HEK293 (cell line): ENCODE data around the gene KCNE1.

Source experiments
- CTCF ChIA-PET: fragments of 350-600 bp; formaldehyde crosslinking; extraction: SDS; loops from one replicate; lab custom pipeline; 2021; ENCODE audit warnings: antibody characterized with exemption; lab: Yijun Ruan, JAX
- POLR2A ChIA-PET: fragments of 300-600 bp; formaldehyde crosslinking; extraction: SDS; loops from one replicate; lab custom pipeline; 2020; ENCODE audit warnings: antibody characterized with exemption, inconsistent platforms; lab: Yijun Ruan, JAX
- H3K27ac ChIP-seq: fragments of 200-500 bp; sonication (Bioruptor generic); 2 replicates; pipeline ENCODE4 v1.5.1; 2014; ENCODE audit warnings: low read depth, low read length, control low read depth, inconsistent platforms; ENCODE audit errors: extremely low read depth
- H3K36me3 ChIP-seq, 2 experiments: fragments of 200-500 bp in 1 of 2; sonication (Bioruptor generic) in 1 of 2; 1 replicate in 1 of 2; 2 replicates in 1 of 2; pipeline ENCODE4 v1.5.1; 2014 to 2017; ENCODE audit warnings: inconsistent platforms in 2 of 2, low read length in 2 of 2; ENCODE audit not compliant: control insufficient read depth in 2 of 2, insufficient read depth in 1 of 2
- H3K4me1 ChIP-seq: fragments of 200-500 bp; sonication (Bioruptor generic); 2 replicates; pipeline ENCODE4 v1.5.1; 2014; ENCODE audit warnings: mild to moderate bottlenecking, low read length, inconsistent platforms; ENCODE audit not compliant: control insufficient read depth, insufficient read depth
- H3K4me3 ChIP-seq: 2 replicates; pipeline ENCODE4 v1.5.1; 2011; ENCODE audit warnings: low read depth, mild to moderate bottlenecking, control low read depth, low read length, moderate library complexity
- H3K9me3 ChIP-seq: fragments of 200-500 bp; sonication (Bioruptor generic); 2 replicates; pipeline ENCODE4 v1.5.1; 2014; ENCODE audit warnings: low read depth, low read length, inconsistent platforms; ENCODE audit not compliant: control insufficient read depth, insufficient read depth
- GLI4 ChIP-seq: fragments of 450-650 bp; formaldehyde crosslinking; IDR thresholded peaks from 2 replicates; pipeline ENCODE4 v1.5.1; 2016; ENCODE audit warnings: missing biosample characterization, missing genetic modification characterization
- GLIS1 ChIP-seq: fragments of 450-650 bp; formaldehyde crosslinking; IDR thresholded peaks from 2 replicates; pipeline ENCODE4 v1.5.1; 2016; ENCODE audit warnings: missing biosample characterization, missing genetic modification characterization
- SP7 ChIP-seq: fragments of 450-650 bp; formaldehyde crosslinking; IDR thresholded peaks from 2 replicates; pipeline ENCODE4 v1.5.1; 2016; ENCODE audit warnings: missing biosample characterization, missing genetic modification characterization
- YY1 ChIP-seq: fragments of 450-650 bp; formaldehyde crosslinking; IDR thresholded peaks from 2 replicates; pipeline ENCODE4 v1.5.1; 2018; ENCODE audit warnings: missing biosample characterization, missing genetic modification characterization
- ZBTB48 ChIP-seq: fragments of 450-650 bp; formaldehyde crosslinking; IDR thresholded peaks from 2 replicates; pipeline ENCODE4 v1.5.1; 2016; ENCODE audit warnings: missing biosample characterization, missing genetic modification characterization
- ZNF112 ChIP-seq: fragments of 450-650 bp; formaldehyde crosslinking; IDR thresholded peaks from 2 replicates; pipeline ENCODE4 v1.5.0; 2017; ENCODE audit warnings: missing biosample characterization, missing genetic modification characterization
- ZNF175 ChIP-seq: fragments of 450-650 bp; formaldehyde crosslinking; IDR thresholded peaks from 2 replicates; pipeline ENCODE4 v1.5.1; 2016; ENCODE audit warnings: missing biosample characterization, missing genetic modification characterization
- ZNF26 ChIP-seq: fragments of 450-650 bp; formaldehyde crosslinking; IDR thresholded peaks from 2 replicates; pipeline ENCODE4 v1.5.1; 2016; ENCODE audit warnings: missing biosample characterization, missing genetic modification characterization
- ZNF266 ChIP-seq: fragments of 450-650 bp; formaldehyde crosslinking; IDR thresholded peaks from 2 replicates; pipeline ENCODE4 v1.5.1; 2016; ENCODE audit warnings: missing biosample characterization, missing genetic modification characterization, low read depth
- ZNF473 ChIP-seq: fragments of 450-650 bp; formaldehyde crosslinking; IDR thresholded peaks from 2 replicates; pipeline ENCODE4 v1.5.1; 2017; ENCODE audit warnings: missing biosample characterization, missing genetic modification characterization
- ZNF48 ChIP-seq: fragments of 450-650 bp; formaldehyde crosslinking; IDR thresholded peaks from 2 replicates; pipeline ENCODE4 v1.5.1; 2016; ENCODE audit warnings: missing biosample characterization, missing genetic modification characterization
- ZNF558 ChIP-seq: fragments of 450-650 bp; formaldehyde crosslinking; IDR thresholded peaks from 2 replicates; pipeline ENCODE4 v1.5.1; 2016; ENCODE audit warnings: missing biosample characterization, missing genetic modification characterization
- ZNF692 ChIP-seq: fragments of 450-650 bp; formaldehyde crosslinking; IDR thresholded peaks from 2 replicates; pipeline ENCODE4 v1.5.1; 2016; ENCODE audit warnings: missing biosample characterization, missing genetic modification characterization
- ZNF701 ChIP-seq: fragments of 450-650 bp; formaldehyde crosslinking; IDR thresholded peaks from 2 replicates; pipeline ENCODE4 v1.5.1; 2016; ENCODE audit warnings: missing biosample characterization, missing genetic modification characterization
- ZNF830 ChIP-seq: fragments of 450-650 bp; IDR thresholded peaks from 2 replicates; pipeline ENCODE4 v1.5.0; 2018; ENCODE audit warnings: missing biosample characterization, missing genetic modification characterization, low read depth, mild to moderate bottlenecking, moderate library complexity
- TF ChIP-seq, protein P1 (sequence below): fragments of 450-650 bp; formaldehyde crosslinking; IDR thresholded peaks from 2 replicates; pipeline ENCODE4 v1.5.1; 2016; ENCODE audit warnings: missing biosample characterization, missing genetic modification characterization
- TF ChIP-seq, protein P2 (sequence below): fragments of 450-650 bp; formaldehyde crosslinking; IDR thresholded peaks from 2 replicates; pipeline ENCODE4 v1.5.1; 2016; ENCODE audit warnings: missing biosample characterization, missing genetic modification characterization
- TF ChIP-seq, protein P3 (sequence below): fragments of 450-650 bp; formaldehyde crosslinking; IDR thresholded peaks from 2 replicates; pipeline ENCODE4 v1.5.1; 2017; ENCODE audit warnings: missing biosample characterization, missing genetic modification characterization
- TF ChIP-seq, protein P4 (sequence below): fragments of 450-650 bp; formaldehyde crosslinking; IDR thresholded peaks from 2 replicates; pipeline ENCODE4 v1.5.1; 2016; ENCODE audit warnings: missing biosample characterization, missing genetic modification characterization
- TF ChIP-seq, protein P5 (sequence below): fragments of 450-650 bp; formaldehyde crosslinking; IDR thresholded peaks from 2 replicates; pipeline ENCODE4 v1.5.1; 2016; ENCODE audit warnings: missing biosample characterization, missing genetic modification characterization

The KCNE1 gene

DNA sequence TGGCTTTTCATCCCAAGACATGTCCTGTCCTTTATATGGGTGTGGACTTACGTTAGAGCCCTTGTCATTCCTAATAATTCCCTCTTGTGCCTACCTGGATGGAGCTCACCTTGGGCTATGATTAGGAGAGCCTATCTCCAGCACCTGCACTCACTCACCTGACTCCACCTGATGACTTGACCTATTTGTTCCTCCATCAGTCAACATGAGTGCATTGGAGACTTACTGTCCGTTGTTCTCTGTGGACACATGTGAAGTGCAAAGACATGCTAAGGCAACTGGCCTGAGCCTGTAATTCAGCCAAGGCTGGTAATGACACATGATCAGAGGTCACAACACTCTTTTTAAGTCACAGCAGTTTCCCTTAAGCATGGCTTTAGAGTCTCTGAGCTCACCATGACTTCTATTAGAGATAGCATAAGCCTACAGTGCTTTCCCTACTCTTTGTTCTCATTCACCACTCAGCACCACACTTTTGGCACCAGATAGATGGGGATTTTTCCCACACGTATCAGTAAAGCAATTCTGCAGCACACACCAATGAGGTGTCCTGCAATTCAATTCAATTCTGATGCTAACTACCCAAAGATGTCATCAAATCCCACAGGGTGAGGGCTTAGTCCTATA is 9.4 kb downstream of the KCNE1 start:
- ChIA-PET CTCF (no interaction called here), POLR2A (no interaction called here)
- no peaks in the 10 kb centered on the region for H3K36me3 ChIP-seq

DNA sequence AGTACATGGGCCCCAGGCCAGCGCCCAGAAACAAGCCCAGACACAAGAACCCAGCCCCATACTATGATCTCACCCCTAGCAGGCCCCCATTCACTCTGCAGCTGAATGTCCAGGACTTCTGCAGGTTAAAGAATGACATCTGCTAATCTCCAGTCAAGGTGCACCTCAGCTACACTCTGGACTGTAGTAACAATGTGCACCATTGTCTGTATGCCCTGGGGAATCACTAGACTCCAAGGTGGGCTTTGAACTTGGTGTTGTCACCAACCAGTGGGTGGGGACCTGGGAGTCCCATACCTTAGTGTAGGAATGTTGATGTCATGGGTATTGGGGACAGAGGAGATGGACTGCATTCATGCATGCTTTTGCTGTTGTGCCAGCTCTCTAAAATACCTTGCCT is 10.3 kb downstream of the KCNE1 start:
- Histone ChIP-seq H3K4me1 (no peaks in the 10 kb centered on the region), H3K36me3 (no peaks in the 10 kb centered on the region), H3K9me3 (no peaks in the 10 kb centered on the region), H3K27ac (no peak overlapping the region), H3K4me3 (no peak overlapping the region)
- ChIA-PET POLR2A (no interaction called here), CTCF (interaction anchor here (1.5 kb wide), 1 partner anchor 9 kb away, joined by 5 read pairs; no protein-coding TSS in a partner anchor)
- TF ChIP-seq, protein P1, sequence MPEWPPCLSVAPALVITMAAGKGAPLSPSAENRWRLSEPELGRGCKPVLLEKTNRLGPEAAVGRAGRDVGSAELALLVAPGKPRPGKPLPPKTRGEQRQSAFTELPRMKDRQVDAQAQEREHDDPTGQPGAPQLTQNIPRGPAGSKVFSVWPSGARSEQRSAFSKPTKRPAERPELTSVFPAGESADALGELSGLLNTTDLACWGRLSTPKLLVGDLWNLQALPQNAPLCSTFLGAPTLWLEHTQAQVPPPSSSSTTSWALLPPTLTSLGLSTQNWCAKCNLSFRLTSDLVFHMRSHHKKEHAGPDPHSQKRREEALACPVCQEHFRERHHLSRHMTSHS (tag by site-specific recombination) = no peak
- TF ChIP-seq GLIS1 (tag by site-specific recombination) = no peak
- TF ChIP-seq SP7 (tag by site-specific recombination) = no peak
- TF ChIP-seq, protein P2, sequence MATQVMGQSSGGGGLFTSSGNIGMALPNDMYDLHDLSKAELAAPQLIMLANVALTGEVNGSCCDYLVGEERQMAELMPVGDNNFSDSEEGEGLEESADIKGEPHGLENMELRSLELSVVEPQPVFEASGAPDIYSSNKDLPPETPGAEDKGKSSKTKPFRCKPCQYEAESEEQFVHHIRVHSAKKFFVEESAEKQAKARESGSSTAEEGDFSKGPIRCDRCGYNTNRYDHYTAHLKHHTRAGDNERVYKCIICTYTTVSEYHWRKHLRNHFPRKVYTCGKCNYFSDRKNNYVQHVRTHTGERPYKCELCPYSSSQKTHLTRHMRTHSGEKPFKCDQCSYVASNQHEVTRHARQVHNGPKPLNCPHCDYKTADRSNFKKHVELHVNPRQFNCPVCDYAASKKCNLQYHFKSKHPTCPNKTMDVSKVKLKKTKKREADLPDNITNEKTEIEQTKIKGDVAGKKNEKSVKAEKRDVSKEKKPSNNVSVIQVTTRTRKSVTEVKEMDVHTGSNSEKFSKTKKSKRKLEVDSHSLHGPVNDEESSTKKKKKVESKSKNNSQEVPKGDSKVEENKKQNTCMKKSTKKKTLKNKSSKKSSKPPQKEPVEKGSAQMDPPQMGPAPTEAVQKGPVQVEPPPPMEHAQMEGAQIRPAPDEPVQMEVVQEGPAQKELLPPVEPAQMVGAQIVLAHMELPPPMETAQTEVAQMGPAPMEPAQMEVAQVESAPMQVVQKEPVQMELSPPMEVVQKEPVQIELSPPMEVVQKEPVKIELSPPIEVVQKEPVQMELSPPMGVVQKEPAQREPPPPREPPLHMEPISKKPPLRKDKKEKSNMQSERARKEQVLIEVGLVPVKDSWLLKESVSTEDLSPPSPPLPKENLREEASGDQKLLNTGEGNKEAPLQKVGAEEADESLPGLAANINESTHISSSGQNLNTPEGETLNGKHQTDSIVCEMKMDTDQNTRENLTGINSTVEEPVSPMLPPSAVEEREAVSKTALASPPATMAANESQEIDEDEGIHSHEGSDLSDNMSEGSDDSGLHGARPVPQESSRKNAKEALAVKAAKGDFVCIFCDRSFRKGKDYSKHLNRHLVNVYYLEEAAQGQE (tag by site-specific recombination) = no peak
- no peak for TF ChIP-seq ZNF48 (tag by site-specific recombination)
- TF ChIP-seq ZNF473 (tag by site-specific recombination) = no peak
- no peak for TF ChIP-seq ZNF112 (tag by site-specific recombination)

More for the DNA sequence above, 9.4 kb downstream of the KCNE1 start:
- Histone ChIP-seq H3K4me1 (no peaks in the 10 kb centered on the region), H3K9me3 (no peaks in the 10 kb centered on the region), H3K27ac (no peak overlapping the region), H3K4me3 (no peak overlapping the region)
- TF ChIP-seq ZNF830 (no peak), ZNF692 (no peak), ZNF266 (tag by site-specific recombination) (no peak), ZNF175 (tag by site-specific recombination) (no peak), ZBTB48 (tag by site-specific recombination) (no peak), ZNF26 (tag by site-specific recombination) (no peak), ZNF558 (no peak), GLI4 (tag by site-specific recombination) (no peak), ZNF701 (no peak), YY1 (tag by site-specific recombination) (no peak)
- TF ChIP-seq, protein P3, sequence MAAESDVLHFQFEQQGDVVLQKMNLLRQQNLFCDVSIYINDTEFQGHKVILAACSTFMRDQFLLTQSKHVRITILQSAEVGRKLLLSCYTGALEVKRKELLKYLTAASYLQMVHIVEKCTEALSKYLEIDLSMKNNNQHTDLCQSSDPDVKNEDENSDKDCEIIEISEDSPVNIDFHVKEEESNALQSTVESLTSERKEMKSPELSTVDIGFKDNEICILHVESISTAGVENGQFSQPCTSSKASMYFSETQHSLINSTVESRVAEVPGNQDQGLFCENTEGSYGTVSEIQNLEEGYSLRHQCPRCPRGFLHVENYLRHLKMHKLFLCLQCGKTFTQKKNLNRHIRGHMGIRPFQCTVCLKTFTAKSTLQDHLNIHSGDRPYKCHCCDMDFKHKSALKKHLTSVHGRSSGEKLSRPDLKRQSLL (tag by site-specific recombination) = no peak
- TF ChIP-seq, protein P4, sequence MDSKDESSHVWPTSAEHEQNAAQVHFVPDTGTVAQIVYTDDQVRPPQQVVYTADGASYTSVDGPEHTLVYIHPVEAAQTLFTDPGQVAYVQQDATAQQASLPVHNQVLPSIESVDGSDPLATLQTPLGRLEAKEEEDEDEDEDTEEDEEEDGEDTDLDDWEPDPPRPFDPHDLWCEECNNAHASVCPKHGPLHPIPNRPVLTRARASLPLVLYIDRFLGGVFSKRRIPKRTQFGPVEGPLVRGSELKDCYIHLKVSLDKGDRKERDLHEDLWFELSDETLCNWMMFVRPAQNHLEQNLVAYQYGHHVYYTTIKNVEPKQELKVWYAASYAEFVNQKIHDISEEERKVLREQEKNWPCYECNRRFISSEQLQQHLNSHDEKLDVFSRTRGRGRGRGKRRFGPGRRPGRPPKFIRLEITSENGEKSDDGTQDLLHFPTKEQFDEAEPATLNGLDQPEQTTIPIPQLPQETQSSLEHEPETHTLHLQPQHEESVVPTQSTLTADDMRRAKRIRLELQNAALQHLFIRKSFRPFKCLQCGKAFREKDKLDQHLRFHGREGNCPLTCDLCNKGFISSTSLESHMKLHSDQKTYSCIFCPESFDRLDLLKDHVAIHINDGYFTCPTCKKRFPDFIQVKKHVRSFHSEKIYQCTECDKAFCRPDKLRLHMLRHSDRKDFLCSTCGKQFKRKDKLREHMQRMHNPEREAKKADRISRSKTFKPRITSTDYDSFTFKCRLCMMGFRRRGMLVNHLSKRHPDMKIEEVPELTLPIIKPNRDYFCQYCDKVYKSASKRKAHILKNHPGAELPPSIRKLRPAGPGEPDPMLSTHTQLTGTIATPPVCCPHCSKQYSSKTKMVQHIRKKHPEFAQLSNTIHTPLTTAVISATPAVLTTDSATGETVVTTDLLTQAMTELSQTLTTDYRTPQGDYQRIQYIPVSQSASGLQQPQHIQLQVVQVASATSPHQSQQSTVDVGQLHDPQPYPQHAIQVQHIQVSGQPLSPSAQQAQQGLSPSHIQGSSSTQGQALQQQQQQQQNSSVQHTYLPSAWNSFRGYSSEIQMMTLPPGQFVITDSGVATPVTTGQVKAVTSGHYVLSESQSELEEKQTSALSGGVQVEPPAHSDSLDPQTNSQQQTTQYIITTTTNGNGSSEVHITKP (tag by site-specific recombination) = no peak
- TF ChIP-seq, protein P5, sequence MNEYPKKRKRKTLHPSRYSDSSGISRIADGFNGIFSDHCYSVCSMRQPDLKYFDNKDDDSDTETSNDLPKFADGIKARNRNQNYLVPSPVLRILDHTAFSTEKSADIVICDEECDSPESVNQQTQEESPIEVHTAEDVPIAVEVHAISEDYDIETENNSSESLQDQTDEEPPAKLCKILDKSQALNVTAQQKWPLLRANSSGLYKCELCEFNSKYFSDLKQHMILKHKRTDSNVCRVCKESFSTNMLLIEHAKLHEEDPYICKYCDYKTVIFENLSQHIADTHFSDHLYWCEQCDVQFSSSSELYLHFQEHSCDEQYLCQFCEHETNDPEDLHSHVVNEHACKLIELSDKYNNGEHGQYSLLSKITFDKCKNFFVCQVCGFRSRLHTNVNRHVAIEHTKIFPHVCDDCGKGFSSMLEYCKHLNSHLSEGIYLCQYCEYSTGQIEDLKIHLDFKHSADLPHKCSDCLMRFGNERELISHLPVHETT = no peak
